Suppressor macrophage treated with lipopolysaccharide for 1 hour (primary cell): ENCODE results near the gene STK4.
"Not testable (repeated sequence)": the region's sequence is repeated elsewhere in the genome, so short reads cannot be mapped to it uniquely, and the experiment has no call there.

Experiments used
- DNase-seq, 3 donors: peaks; one replicate each; pipeline ENCODE4 v3.0.0-alpha.2; 2020 to 2022

STK4 gene

DNA sequence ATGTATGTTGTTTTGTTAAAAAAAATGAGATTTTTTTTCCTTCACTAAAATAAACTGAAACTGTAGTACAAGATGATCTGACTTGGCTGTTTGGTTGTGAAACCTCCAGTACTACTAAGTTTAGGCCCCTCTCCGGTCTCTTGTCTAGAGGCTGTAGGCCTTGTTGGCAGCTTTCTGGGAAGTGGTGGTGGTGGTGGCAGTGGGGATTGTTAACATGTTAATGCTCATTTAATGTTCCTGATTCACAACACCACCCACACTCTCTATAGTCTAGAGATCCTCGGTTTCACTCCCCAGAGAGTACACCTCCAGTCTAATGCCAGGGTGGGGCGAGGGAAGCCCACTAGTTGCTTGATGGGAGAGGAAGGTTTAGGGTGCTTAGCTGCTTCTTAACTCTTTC, 24.1 kb downstream of the STK4 start:
- peak; percentile 55 to 68 (median 56) for DNase-seq

DNA sequence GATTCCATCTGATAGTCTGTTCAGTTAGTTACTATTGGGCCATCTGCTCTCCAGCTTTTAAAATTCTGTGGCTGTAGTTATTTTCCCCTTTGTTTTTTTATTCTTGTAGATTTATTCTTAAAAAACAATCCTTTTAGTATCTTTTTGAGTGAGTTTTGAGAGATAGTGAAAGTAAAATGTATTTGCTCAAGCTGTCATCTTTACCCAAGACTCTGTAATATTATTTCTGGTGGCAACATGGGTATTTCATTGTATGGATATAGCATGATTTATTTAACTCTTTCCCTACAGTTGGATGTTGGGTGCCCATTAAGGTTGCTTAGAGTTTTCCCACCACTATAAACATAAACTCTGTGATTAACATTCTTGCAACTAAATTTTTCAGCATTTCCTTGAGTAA, 24.6 kb downstream of the STK4 start:
- DNase-seq: no peak

DNA sequence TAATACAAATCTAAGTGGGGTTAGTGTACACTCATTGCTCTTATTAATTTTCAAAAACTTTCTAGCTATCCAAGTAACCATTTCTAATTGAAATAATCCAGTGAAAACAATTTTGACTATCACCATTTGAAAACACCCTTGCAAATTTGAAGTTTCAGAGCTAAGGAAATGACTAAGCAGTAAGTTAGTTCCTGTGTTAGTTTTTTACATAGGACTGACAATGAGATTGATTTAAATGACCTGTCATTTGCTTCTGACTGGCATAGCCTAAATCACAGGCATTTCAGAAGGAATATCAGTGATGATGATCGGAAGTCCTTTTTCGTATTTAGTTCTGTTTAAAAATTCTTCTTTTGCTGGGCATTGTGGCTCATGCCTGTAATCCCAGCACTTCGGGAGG, 27.0 kb downstream of the STK4 start:
- peak in 2 of 3 donors; percentile 63 to 73 for DNase-seq

DNA sequence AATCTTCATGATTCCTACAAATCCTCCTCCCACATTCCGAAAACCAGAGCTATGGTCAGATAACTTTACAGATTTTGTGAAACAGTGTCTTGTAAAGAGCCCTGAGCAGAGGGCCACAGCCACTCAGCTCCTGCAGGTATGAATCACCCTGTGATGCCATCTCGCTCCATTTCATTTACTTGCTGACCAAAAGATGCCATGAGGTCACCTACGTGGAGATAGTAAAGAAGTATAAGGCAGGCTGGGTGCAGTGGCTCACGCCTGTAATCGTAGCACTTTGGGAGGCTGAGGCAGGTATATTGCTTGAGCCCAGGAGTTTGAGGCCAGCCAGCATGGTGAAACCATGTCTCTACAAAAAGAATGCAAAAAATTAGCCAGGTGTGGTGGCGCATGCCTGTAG, 30.9 kb downstream of the STK4 start:
- no peak for DNase-seq

DNA sequence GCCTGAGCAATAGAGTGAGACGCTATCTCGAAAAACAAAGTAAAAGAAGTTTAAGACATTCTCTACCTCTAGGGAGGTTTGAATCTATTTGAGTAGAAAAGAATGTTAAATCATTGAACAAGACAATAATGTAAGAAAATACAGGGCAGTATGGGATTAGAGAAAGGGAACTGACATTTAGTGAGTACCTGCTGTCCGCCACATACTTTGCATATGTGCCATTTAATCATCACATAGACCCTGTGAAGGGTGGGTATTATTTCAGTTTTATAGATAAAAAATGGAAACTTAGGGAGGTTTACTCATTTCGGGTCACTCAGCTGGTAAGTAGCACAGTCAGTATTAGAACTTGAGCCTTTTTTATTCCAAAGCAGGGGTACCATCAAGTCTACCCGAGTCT, 31.4 kb downstream of the STK4 start:
- DNase-seq: no peak

DNA sequence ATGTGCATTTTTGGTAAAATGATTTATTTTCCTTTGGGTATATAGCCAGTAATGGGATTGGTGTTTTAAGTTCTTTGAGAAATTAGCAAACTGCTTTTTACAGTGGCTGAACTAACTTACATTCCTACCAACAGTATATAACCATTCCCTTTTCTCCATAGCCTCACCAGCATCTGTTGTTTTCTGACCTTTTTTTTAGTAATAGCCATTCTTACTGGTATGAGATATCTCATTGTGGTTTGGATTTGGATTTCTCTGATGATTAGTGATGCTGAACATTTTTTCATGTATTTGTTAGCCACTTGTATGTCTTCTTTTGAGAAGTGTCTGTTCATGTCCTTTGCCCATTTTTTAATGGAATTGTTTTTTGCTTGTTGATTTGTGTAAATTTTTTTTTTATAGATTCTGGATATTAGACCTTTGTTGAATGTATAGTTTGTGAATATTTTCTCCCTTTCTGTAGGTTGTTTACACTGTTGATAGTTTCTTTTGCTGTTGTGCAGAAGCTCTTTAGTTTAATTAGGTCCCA, 42.3 kb downstream of the STK4 start:
- DNase-seq: no peak

DNA sequence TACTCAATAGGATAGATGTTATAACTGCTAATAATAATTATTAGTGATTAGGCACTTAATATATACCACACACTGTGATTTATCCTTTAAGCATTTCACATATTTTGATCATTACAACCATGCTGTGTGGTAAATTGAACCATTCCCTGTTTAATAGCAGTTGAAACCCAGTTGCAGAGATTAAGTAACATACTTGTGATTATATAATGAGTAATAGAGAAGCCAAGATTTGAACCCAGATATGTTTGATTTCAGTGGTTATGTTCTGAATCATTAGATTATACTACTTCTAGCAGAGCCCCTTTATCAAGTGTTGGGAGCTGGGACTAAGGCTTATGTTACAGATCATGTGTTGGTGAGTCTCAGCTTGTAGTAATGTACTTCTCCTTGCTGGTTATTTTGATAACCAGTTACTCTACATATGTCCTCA, 44.1 kb downstream of the STK4 start:
- no peak for DNase-seq

DNA sequence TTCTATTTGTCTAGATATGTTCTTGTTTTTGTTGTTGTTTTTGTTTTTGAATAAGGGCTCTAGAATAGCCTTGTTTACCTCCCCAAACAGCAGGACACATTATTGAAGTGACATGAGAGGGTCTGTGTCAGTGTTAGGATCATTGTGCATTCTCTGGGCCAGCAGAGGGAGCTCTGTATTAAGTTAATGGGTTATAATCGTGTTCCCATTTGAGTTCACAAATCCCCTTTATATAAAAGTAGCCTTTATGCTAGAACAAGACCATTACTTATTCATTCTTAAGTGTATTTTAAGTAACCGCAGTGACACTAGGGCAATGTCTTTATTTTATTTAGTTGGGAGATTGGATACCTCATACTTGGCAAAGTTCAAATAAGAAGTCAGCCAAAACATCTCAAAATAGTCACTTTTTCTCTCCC, 44.8 kb downstream of the STK4 start:
- DNase-seq: peak; percentile 61 to 66 (median 64)

DNA sequence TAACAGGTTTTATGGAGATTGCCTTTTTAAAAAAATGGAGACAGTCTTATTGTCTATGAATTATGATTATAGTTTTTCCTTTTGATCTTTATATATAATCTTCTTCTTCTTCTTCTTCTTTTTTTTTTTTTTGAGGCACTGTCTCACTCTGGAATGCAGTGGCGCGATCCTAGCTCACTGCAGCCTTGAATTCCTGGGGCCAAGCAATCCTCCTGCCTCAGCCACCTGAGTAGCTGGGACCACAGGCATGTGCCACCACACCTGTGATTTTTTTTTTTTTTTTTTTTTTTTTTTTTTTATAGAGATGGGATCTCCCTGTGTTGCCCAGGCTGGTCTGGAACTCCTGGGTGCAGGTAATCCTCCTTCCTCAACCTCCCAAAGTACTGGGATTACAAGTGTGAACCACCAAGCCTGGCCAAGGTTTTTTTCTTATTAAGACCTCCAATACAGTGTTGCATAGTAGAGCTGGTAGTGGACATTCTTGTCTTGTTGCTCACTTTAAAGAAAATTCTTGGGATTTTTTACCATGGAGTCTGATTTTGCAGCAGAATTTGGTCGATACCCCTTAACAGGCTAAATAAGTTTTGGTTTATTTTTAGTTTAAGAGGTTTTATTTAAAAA, 46.5 kb downstream of the STK4 start:
- no peak for DNase-seq

DNA sequence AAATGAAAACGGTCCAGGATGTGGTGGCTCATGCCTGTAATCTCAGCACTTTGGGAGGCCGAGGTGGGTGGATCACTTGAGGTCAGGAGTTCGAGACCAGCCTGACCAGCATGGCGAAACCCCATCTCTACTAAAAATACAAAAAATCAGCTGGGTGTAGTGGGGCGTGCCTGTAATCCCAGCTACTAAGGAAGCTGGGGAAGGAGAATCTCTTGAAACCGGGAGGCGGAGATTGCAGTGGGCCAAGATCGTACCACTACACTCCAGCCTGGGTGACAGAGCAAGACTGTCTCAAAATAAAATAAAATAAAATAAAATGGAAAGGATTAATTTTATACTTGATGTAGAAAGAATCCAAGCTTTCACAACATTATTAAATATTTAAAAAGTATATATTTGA, 47.8 kb downstream of the STK4 start:
- DNase-seq: not testable (repeated sequence)

DNA sequence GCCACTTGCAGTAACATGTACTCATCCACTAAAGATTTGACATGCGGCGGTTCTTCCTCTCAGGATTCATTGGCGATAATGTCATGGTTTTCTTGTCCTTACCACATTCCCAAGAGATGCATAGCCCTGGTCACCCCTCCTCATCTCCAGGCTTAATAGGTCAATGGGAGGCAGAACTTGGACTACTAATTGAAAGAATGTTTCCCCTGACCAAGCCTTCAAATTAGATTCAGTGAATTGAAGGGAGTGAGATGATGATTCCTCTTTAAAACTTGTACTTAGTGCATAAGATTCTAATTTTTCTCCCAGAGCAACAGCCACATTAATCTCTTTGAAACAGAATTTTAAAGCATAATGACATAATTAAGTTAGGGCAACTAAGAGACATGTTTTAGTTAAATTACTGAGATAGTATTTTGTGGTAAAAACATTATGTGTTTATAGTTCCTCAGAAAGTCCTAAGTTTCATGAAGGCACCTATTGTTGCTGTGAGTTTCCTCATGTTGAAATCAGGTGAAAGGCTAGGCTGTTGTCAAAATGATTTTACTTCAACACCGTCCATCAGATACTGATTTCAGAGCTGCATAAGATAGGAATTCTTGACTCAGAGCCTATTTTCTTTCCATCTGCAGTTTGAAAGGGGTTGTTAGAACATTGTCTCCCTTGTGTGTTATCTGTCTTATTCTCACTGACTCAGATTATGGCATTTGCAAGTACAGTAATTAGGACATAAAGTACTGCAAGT, 48.5 kb downstream of the STK4 start:
- DNase-seq: peak in 1 of 3 donors; percentile 19

DNA sequence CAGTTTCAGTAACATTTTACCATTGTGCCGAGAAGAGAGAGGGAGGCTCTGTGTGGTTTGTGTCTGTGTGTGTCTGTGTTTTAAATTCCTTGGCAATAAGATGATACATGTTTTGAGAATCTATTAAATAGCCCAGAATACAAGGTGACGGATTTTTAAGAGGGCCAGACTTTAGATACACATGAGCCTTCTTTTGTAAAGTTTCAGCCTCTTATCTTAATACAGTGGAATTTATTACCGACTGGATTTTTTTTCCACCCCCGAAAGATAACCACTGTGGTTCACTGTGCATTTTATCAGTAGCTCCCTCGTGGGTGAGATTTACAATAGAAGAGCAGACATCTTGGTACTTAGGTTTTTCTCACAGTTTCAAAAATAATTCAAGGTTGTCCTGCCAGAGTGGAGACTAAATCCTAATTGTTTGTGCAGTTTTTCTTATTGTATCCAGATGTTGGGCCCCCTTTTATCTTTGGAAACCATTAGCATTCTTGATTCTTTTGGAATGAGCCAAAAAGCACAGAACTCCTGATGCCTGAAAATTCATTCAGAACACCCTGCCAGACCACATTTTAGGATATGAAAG, 49.9 kb downstream of the STK4 start:
- DNase-seq: no peak

DNA sequence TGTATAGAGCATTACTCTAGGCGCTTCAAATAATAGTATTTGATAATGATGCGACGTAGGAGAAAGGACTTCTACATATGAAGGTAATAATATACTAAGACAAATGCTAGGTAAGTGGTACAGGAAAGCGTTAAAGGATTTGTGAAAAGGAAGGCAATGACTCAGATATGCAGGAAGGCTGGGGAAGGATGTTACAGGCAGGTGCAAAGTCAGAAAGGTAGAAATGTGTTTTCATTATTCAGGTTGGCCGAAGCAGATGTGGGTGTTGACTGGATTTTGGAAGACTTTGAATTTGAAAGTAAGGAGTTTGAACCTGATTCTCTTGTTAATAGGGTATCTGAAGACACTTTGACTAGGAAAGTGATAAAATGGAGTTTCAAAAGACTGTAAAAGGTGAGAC, 51.0 kb downstream of the STK4 start:
- no peak for DNase-seq

DNA sequence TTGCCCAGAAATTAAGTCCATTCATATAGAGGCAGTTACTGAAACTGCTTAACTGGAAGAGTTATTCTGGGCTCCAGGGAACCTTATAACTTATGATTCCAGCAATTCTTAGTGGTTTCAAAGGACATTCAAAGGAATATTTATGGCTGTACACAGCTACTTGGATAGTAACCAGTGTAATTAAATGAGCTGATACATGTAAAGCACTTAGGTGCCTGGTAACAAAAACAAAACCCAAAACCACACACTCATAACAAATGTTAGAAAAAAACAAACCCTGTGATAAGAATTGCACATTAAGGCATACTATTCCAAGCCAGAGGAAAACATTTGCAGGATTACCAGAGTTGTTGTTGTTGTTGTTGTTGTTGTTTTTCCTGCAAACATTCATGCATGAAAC, 51.5 kb downstream of the STK4 start:
- DNase-seq: no peak

DNA sequence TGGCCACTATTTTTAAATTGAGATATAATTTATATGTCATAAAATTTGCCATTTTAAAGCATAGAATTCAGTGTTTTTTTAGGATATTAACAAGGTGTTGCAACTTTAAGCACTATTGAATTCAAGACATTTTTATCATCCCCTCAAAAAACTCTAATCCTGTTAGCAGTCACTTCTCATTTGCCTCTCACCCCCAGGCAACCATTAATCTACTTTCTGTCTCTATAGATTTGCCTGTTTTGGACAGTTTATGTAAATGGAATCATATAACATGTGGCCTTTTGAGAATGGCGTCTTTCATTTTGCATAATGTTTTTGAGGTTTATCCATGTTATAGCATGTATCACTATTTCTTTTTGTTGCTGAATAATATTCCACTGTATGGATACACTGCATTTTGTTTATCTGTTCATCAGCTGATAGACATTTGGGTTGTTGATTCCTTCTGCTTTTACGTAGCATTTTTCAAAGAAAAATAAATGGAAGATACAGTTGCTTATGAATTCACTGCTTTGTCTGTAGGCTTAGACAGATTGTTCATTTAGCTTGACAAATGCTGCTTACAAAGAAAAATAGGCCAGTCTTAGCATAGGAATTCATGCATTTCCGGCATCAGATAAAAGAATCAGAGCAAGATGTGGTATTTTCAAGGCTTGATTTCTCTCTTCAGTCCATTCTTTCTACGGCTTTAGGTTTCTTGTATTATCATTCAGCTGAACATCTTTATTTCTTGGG, 52.9 kb downstream of the STK4 start:
- no peak for DNase-seq

DNA sequence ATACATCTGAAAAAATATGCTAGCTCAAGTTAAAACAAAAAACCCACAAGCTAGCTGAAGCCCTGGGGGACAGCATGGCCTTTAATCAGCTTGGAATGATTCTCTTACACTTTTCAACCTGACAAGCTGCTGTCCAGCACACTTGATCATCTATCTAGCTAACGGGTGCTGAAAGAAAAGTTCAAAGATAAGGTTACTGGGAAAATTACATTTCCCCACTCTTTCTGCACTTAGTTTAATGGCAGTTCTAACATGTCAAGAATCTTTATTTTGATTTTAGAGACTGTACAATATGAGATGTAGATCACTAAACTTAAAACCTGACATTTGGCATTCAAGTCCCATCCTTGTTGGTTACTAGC, 53.4 kb downstream of the STK4 start:
- no peak for DNase-seq

DNA sequence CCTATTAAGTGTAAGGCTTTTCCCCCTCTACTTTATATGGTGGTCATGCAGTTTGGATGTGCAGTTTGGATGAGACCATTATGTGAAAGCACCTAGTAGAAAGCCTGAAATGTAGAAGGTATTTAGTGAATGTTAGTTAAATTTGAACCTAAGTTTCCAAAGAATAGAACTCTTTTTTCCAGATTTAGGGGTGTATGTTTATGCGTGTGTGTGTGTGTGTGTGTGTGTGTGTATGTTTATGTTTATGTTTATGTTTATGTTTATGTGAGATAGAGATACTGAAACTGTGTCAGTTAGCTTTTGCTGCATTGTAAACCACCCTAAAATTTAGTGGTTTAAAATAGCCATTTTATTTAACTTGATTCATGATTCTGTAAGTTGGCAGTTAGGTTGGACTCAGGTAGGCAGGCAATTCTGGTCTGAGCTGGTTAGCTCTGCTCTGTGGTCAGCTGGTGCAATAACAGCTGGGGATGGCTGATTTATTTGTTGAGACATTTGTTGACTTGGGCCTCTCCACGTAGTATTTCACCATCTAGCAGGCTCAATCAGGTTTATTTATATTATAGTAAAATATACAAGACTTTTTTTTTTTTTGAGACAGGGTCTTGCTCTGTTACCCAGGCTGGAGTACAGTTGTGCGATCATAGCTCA, 54.0 kb downstream of the STK4 start:
- DNase-seq: no peak

DNA sequence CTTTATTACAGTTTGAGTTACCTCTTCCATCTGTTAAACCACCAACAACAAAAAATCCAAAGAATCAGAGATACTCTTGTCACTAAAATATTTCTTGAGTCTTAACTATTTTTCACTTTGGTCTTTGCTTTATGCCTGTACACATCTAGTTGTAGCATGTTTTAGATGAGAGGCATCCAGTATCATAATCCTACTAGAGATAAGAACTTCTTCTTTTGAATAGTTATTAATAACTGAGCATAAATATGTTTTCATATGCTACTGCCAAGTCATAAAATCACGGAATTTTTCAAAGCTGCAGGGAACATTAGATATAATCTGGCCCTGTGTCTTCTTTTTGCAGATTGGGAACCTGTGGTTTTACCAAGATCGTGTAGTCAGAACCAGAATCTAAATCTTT, 55.3 kb downstream of the STK4 start:
- DNase-seq: no peak

DNA sequence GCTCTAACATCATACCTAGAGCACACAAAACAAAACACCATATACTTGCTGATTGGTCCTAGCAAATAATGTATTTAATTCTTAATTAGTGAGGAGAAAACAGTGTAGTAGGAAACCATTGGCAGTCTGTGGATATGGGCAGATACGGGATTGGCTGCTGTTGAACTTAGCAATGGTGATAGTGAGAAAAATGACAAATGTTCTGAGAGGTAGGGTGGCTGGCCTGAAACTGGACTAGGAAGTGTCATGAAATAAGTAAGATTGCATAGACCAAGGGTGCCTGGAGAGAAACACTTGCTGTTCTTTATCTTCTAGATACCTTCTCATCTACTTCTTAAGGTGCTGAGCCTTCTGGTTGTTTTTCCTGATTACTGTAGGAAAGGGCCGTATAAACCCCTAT, 56.8 kb downstream of the STK4 start:
- DNase-seq: not testable (repeated sequence)

DNA sequence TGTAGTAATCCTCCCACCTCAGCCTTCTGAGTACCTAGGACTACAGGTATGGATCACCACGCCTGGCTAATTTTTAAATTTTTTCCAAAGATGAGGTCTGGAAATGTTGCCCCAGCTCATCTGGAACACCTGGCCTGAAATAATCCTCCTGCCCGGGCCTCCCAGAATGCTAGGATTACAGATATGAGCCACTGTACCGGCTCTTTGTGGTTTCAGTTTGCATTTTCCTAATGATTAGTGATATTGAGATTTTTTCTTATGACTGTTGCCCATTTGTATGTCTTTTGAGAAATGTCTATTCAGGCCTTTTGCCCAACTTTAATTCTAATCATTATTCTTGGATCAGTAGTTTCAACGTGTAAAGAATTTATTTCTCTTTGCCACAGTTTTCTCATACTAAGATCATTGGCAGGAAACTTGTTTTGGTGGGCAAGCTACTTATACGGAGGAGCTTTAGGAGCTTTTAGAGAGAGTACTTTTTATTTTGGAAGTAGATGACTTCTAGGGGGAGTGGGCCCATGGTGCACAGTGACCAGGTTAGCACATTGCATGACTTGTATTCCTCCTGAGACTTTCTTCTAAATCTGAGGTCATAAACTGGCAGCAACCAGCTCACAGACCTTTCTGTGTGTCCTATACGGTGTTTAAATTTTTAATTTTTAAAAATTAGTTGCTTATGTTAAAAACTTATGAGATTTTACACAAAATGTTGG, 62.3 kb downstream of the STK4 start:
- no peak for DNase-seq

DNA sequence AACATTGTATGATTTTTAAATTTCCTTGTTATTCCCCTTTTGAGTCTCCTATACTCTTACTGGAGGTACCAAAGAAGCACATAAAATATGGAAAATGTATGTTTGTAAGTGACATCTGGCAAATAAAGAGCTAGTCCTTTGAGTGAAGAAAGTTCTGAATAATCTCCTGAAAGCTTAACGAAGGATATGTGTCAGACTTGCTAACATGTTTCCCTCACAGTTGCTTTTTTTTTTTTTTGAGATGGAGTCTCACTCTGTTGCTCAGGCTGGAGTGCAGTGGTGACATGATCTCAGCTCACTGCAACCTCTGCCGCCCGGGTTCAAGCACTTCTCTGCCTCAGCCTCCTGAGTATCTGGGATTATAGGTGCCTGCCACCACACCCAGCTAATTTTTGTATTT, 63.6 kb downstream of the STK4 start:
- DNase-seq: no peak

DNA sequence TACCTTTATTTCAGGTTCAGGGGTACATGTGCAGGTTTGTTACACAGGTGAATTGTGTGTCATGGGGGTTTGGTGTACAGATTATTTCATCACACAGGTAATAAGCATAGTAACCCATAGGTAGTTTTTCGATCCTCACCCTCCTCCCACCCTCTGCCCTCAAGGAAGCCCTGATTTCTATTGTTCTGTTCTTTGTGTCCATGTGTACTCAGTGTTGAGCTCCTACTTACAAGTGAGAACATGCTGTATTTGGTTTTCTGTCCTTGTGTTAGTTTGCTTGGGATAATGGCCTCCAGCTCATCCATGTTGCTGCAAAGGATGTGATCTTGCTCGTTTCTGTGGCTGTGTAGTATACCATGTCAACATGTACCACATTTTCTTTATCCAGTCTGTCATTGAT, 66.0 kb downstream of the STK4 start:
- no peak for DNase-seq
